SK-N-SH treated with all-trans-retinoic acid at 6 μM for 48 hours (cell line): Measurements from ENCODE around the gene GSTO2.

Source experiments
- ARNTL ChIP-seq: fragments of 450-650 bp; formaldehyde crosslinking; IDR thresholded peaks from 2 replicates; pipeline ENCODE4 v1.5.0; 2020; ENCODE audit warnings: low read depth, mild to moderate bottlenecking, moderate library complexity, borderline replicate concordance
- GLIS3 ChIP-seq: fragments of 250-450 bp; sonication (Bioruptor Pico); IDR thresholded peaks from 2 replicates; pipeline ENCODE4 v1.5.0; 2020; ENCODE audit warnings: mild to moderate bottlenecking, moderate library complexity
- PPARA ChIP-seq: fragments of 250-450 bp; sonication (Bioruptor Pico); IDR thresholded peaks from 2 replicates; pipeline ENCODE4 v1.5.0; 2020; ENCODE audit warnings: mild to moderate bottlenecking, borderline replicate concordance
- TCF4 ChIP-seq: fragments of 250-450 bp; sonication (Bioruptor Pico); IDR thresholded peaks from 2 replicates; pipeline ENCODE4 v1.8.0; 2021; ENCODE audit warnings: mild to moderate bottlenecking, moderate library complexity, borderline replicate concordance
- TOX ChIP-seq: fragments of 250-450 bp; sonication (Bioruptor Pico); IDR thresholded peaks from 2 replicates; pipeline ENCODE4 v1.8.0; 2021; ENCODE audit warnings: mild to moderate bottlenecking, moderate library complexity, borderline replicate concordance

- TF ChIP-seq TCF4 (CRISPR knock-in tag) (no peak), PPARA (CRISPR knock-in tag) (no peak), ARNTL (no peak), TOX (CRISPR knock-in tag) (no peak), GLIS3 (CRISPR knock-in tag) (no peak)
Measured at GRCh38 chr10:104251443-104251842, 17.5 kb upstream of the GSTO2 start.
